Uterus (tissue), 4 donors: ENCODE results near the gene ZNF831. TPM values are rescaled to one million over a fixed set of nuclear protein-coding genes. Genes with fewer than 3 reads are reported as not detected.

Source experiments
- DNase-seq, 2 donors: peaks; one replicate each; pipeline ENCODE4 v3.0.0-alpha.2; 2019 to 2020
- H3K27ac ChIP-seq, 2 donors: fragments of 200-600 bp; sonication (generic); 1 replicate in 1 of 2; 2 replicates in 1 of 2; pipeline ENCODE4 v1.5.1; 2016 to 2018
- H3K27me3 ChIP-seq, 2 donors: fragments of 200-600 bp; sonication (generic); one replicate each; pipeline ENCODE4 v1.5.1; 2018 to 2019; ENCODE audit warnings: control low read depth in 1 of 2
- H3K36me3 ChIP-seq, 2 donors: fragments of 200-600 bp; sonication (generic); one replicate each; pipeline ENCODE4 v1.5.1; 2019; ENCODE audit warnings: control low read depth in 1 of 2
- H3K4me1 ChIP-seq, 2 donors: fragments of 200-600 bp; sonication (generic); one replicate each; pipeline ENCODE4 v1.5.1; 2018 to 2019; ENCODE audit warnings: control low read depth in 1 of 2
- H3K4me3 ChIP-seq, 2 donors: fragments of 200-600 bp; sonication (generic); 1 replicate in 1 of 2; 2 replicates in 1 of 2; pipeline ENCODE4 v1.5.1; 2018 to 2019; ENCODE audit warnings: mild to moderate bottlenecking in 1 of 2
- H3K9me3 ChIP-seq, 2 donors: fragments of 200-600 bp; sonication (generic); one replicate each; pipeline ENCODE4 v1.5.1; 2019; ENCODE audit warnings: control low read depth in 1 of 2
- CTCF ChIP-seq, 4 experiments: fragments of 200-600 bp in 2 of 4; fragments of 450-650 bp in 2 of 4; sonication (generic) in 2 of 4; IDR thresholded peaks; one replicate each; pipeline ENCODE4 v1.5.1; 2016 to 2019; ENCODE audit warnings: antibody characterized with exemption in 4 of 4, mild to moderate bottlenecking in 2 of 4, moderate library complexity in 1 of 4
- POLR2A ChIP-seq, 2 donors: fragments of 450-650 bp; IDR thresholded peaks; one replicate each; pipeline ENCODE4 v1.6.1; 2016; ENCODE audit warnings: antibody characterized with exemption in 2 of 2, mild to moderate bottlenecking in 1 of 2, moderate library complexity in 1 of 2
- intact Hi-C: fragments of 100-400 bp; cut with DNase I; formaldehyde crosslinking; loops from one replicate; pipeline ENCODE4 v1.15.1; 2023; ENCODE audit warnings: low total_unique reads
- total RNA-seq, 4 donors: library from RNA; depleted of rRNA in 3 of 4; stranded (reverse); fragments of >200 nt in 3 of 4; gene quantifications; one replicate each; pipeline versions ENCODE4 v1.1.0 to v1.2.4, GENCODE V29; 2014 to 2023
- donor health status: DM: yes; HTN: yes; CAD: no.

ZNF831 gene
- 1 to 10 TPM in 1 of 4 donors, under 1 TPM in 3; 0.21 to 3.1 (median 0.43) TPM for total RNA-seq

DNA sequence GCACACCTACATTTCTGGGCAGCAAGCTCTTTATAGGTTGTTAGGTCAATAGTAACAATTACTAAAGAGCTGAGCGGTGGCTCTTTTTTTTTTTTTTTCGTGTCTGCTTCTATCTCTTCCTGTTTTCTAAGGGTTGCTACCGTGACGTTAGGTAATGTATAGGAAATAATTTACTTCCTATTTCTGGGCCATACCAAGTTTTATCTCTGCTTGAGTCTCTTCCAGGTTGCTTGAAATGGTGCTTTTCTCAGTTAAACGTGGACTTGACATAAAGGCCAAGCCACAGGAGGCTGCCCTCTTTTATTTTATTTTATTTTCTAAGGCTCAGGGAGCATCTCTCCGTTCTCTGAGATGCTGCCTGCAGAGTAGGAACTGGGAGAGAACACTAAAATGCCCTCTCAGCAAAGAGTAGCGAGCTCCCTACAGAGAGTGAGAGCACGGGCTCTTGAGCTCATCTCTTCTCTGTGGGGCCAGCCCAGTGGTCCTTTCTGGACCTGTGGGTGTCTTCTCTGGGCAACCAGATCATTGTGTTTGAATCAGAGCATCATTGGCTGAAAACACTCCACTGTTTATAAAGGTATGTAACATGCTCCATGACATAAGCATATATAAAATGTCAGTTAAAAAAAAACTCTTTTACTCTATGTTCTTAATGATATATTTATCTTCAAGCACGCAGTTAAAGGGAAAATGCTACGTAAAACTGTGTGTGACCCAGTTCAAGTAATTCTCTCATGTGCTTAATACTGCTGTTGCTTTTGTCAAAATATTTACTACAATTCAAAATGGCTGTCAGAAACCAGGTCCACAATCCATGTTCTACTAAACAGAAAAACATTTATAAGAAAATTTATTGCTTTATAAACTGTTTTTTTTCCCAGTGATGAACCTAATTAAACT is at the start of gene ZNF831:
Gene ZNF831, plus strand, starts transcription at position 191 of the 900 bp plus-strand sequence. CDS start 27,199 bp downstream, outside the sequence.
- intact Hi-C loops = no loop called here
- H3K4me3 ChIP-seq = no peak within 1 kb of the TSS
- no peaks in the 10 kb centered on the region for H3K36me3 ChIP-seq
- H3K9me3 ChIP-seq = no peaks in the 10 kb centered on the region
- TF ChIP-seq CTCF (IDR thresholded peaks at IDR 0.05) = no peak
- TF ChIP-seq POLR2A (IDR thresholded peaks at IDR 0.05) = no peak
- no peak within 1 kb of the TSS for H3K27ac ChIP-seq
- DNase-seq = no peak
- no peaks in the 10 kb centered on the region for H3K4me1 ChIP-seq
- no peaks in the 10 kb centered on the region for H3K27me3 ChIP-seq

- intact Hi-C loops = no loop called here
- Histone ChIP-seq H3K27ac (no peak overlapping the region), H3K4me3 (no peak overlapping the region), H3K9me3 (no peaks in the 10 kb centered on the region), H3K36me3 (no peaks in the 10 kb centered on the region), H3K4me1 (no peaks in the 10 kb centered on the region), H3K27me3 (no peaks in the 10 kb centered on the region)
- no peak for DNase-seq
- TF ChIP-seq POLR2A (IDR thresholded peaks at IDR 0.05) (no peak), CTCF (IDR thresholded peaks at IDR 0.05) (no peak)
Measured at GRCh38 chr20:59117526-59117925, 46.1 kb upstream of the ZNF831 start.

DNA sequence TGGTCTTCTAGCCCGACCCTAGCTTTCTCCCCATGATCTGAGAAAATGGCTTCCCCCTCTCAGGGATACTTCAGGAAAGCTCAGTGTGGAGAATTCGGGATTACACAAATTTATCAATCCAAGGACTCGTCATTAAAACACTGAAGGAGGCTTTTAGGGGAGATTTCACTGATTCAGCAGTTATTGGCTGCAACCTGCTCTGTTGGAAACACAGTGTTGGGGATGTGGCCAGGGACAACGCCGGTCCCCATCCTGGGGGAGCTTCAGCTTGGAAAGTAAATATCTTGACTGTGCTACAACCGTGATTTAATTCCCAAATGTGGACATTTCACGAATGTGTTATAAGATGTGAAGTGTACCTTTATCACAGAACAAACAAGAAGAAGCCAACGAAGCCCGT is 44.8 kb upstream of the ZNF831 start:
- no peaks in the 10 kb centered on the region for H3K4me1 ChIP-seq

DNA sequence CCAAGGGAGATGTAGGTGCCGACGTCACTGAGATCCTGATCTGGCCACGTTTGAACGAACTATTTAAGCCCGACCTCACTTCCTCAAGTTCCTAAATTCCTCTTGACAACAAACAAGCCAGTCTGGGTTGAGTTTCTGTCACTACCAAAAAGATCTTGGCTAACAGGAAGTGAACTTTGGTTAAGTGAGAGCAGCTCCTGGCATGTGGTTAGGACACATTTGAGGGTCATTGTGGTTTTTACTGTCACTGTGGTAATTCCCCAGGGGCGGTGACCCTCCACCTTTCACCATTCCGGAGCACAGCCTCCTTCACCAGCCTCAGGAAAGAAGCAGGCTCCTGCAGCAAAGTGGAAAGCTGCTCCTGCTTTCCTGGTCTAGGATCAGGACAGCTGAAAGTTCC is 43.1 kb upstream of the ZNF831 start:
- TF ChIP-seq POLR2A (IDR thresholded peaks at IDR 0.05) = no peak
- no peak for TF ChIP-seq CTCF (IDR thresholded peaks at IDR 0.05)
- H3K4me1 ChIP-seq = no peaks in the 10 kb centered on the region
- no peaks in the 10 kb centered on the region for H3K27me3 ChIP-seq
- H3K27ac ChIP-seq = no peak overlapping the region
- no peaks in the 10 kb centered on the region for H3K36me3 ChIP-seq
- DNase-seq = no peak
- no peak overlapping the region for H3K4me3 ChIP-seq
- intact Hi-C loops = no loop called here
- no peaks in the 10 kb centered on the region for H3K9me3 ChIP-seq

More for the DNA sequence above, 44.8 kb upstream of the ZNF831 start:
- no peak overlapping the region for H3K4me3 ChIP-seq
- no peaks in the 10 kb centered on the region for H3K27me3 ChIP-seq
- no peaks in the 10 kb centered on the region for H3K9me3 ChIP-seq
- no peaks in the 10 kb centered on the region for H3K36me3 ChIP-seq
- H3K27ac ChIP-seq = no peak overlapping the region
- intact Hi-C loops = no loop called here
- TF ChIP-seq POLR2A (IDR thresholded peaks at IDR 0.05) (no peak), CTCF (IDR thresholded peaks at IDR 0.05) (no peak)
- no peak for DNase-seq

GRCh38 chr20:59120919-59121318 is 42.7 kb upstream of the ZNF831 start:
- intact Hi-C loops = no loop called here
- Histone ChIP-seq H3K4me3 (no peak overlapping the region), H3K27me3 (no peaks in the 10 kb centered on the region), H3K27ac (no peak overlapping the region), H3K36me3 (no peaks in the 10 kb centered on the region), H3K4me1 (no peaks in the 10 kb centered on the region), H3K9me3 (no peaks in the 10 kb centered on the region)
- TF ChIP-seq POLR2A (IDR thresholded peaks at IDR 0.05) (no peak), CTCF (IDR thresholded peaks at IDR 0.05) (no peak)
- no peak for DNase-seq
